Measurements from ENCODE around the gene DRC3. TPM values are rescaled to one million over a fixed set of nuclear protein-coding genes. Genes with fewer than 3 reads are reported as not detected.

DRC3 gene
- total RNA-seq, 1 experiment from 2014 or later: 2.3 TPM

DNA sequence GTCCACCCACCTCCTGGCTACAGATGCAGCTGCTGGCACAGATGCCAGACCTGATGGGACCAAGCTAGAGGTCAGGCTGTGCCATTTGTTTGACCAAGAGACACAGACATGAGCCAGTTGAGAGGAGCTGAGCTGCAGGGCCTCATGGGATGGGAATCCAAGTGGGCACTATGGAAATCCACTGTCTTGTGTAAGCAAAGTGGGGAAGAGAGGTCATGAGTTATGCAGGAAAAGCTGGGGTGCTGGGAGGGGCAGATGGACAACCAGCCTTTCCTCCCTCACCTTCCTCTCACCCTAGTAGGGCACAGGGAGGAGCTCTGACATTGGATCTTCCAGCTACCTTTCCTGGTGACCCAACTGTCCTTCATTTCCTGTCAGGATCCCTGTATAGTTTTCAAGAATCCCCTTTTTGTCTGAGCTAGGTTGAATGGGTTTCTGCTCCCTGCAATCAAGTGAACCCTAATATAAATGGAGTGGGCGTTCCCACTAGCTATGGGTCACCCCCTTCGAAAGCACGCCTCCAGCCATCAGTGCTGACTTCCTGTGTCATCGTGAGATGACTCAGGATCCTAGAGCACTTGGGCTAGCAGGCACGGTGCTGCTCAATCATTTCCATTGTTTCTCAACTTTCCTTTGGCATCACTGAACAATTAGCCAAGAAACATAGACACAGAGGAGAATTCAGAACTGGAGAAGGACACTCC, 52.7 kb downstream of the DRC3 start:
- intact Hi-C loops (cut with micrococcal nuclease): loop anchor here (1.0 kb wide), 1 partner anchor 53 kb away; the partner anchor contains the start of genes DRC3 and TOM1L2
- Mint-ChIP-seq H3K27ac (ENCODE audit: low read depth, unreplicated experiment) (no peak overlapping the region), H3K36me3 (ENCODE audit: insufficient read depth, unreplicated experiment) (peaks cover 4% of the 10 kb centered on the region), H3K4me1 (ENCODE audit: insufficient read depth, unreplicated experiment) (peaks cover 15% of the 10 kb centered on the region), H3K4me3 (ENCODE audit: unreplicated experiment) (no peak overlapping the region), H3K9me3 (ENCODE audit: unreplicated experiment) (no peaks in the 10 kb centered on the region), H3K27me3 (ENCODE audit: insufficient read depth, unreplicated experiment) (no peaks in the 10 kb centered on the region)
- TF ChIP-seq CTCF (IDR thresholded peaks at IDR 0.05; ENCODE audit: unreplicated experiment): no peak
- ChIA-PET POLR2A (interaction anchor here (0.7 to 2.8 kb wide), 6 partner anchors 13 to 180 kb away, joined by 3 to 11 read pairs (median 6); partner anchors contain the start of genes ATPAF2, DRC3 and TOM1L2), CTCF (interaction anchor here (0.6 to 2.4 kb wide), 5 partner anchors 8 to 362 kb away, joined by 3 to 8 read pairs (median 4); partner anchors contain the start of gene DRC3)
- DNase-seq (ENCODE audit: unreplicated experiment): peak; percentile 87
- no TSS peak for BruUV-seq (replicated peaks)

DNA sequence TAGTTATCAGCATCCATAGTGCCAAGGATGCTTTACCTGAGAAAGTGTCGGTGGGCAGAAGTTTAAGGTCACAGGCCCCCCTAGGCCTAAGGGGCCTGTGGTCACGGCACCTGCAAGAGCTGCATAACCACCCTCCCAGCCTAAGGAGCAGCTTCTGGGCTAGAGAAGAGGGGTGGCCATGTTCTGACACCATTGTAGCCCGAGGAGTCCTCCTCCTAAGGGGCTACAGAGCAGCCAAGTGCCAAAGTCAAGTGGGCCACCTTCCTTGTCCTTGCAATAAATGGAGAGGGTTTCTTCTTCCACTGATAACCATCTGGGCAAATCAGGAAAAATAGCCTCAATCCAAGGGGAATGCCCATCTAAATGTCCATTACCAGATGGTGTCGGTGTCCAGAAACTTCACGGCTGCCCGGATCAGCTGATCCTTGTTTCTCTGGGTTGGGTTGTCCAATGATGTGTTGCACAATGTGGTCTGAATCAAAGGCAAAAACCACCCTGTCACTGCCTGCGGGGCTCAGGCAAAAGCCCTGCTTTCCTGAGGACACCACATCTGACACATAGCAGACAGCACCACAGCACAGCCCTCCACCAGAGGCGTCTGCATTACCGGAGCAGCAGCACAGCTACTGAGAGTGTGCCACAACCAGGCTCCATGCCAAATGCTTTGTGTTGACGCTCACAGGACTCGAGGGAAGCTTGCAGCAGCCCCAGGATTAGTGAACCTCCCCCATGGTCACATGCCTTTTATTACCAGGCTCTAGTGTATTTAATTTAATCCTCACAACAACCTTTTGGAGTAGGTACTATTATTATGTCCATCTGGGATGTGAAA, 53.5 kb downstream of the DRC3 start:
- POLR2A ChIA-PET: interaction anchor here (0.6 to 2.8 kb wide), 7 partner anchors 12 to 208 kb away, joined by 3 to 11 read pairs (median 5); partner anchors contain the start of genes ATPAF2, DRC3 and TOM1L2
- H3K27ac Mint-ChIP-seq (ENCODE audit: low read depth, unreplicated experiment): peak overlapping the region; percentile 46
- peak overlapping the region; percentile 26 for H3K4me3 Mint-ChIP-seq (ENCODE audit: unreplicated experiment)

DNA sequence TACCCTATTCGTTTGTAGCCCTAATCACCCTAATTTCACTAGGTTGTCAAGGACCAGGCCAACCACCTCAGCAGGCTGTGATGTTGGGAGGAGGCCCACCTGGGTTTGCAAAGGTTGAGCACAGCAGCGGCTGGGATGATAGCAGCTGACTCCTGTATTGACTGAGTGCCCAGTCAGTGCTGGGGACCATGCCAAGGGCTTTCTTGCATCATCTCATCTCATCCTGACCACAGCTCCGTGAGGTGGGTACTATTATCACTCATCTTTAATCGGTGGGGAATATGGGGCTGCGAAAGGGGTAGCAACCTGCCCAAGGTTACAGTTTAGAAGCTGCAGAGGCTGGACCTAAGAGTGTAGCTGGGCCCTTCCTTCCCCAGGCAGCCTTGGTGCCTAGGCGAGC, 54.6 kb downstream of the DRC3 start:
- intact Hi-C loops (cut with micrococcal nuclease): no loop called here
- ChIA-PET POLR2A (interaction anchor here (0.6 to 2.8 kb wide), 3 partner anchors 26 to 113 kb away, joined by 3 to 11 read pairs (median 4); partner anchors contain the start of genes DRC3 and TOM1L2), CTCF (interaction anchor here (0.6 to 1.9 kb wide), 4 partner anchors 11 to 136 kb away, joined by 3 to 8 read pairs (median 4); partner anchors contain the start of genes DRC3 and TOM1L2)
- Mint-ChIP-seq H3K36me3 (ENCODE audit: insufficient read depth, unreplicated experiment) (no peaks in the 10 kb centered on the region), H3K9me3 (ENCODE audit: unreplicated experiment) (no peaks in the 10 kb centered on the region), H3K27me3 (ENCODE audit: insufficient read depth, unreplicated experiment) (no peaks in the 10 kb centered on the region), H3K27ac (ENCODE audit: low read depth, unreplicated experiment) (no peak overlapping the region), H3K4me3 (ENCODE audit: unreplicated experiment) (no peak overlapping the region), H3K4me1 (ENCODE audit: insufficient read depth, unreplicated experiment) (peaks cover 15% of the 10 kb centered on the region)
- no TSS peak for BruUV-seq (replicated peaks)
- peak; percentile 43 for DNase-seq (ENCODE audit: unreplicated experiment)
- no peak for TF ChIP-seq CTCF (IDR thresholded peaks at IDR 0.05; ENCODE audit: unreplicated experiment)

More for the DNA sequence above, 53.5 kb downstream of the DRC3 start:
- Mint-ChIP-seq H3K36me3 (ENCODE audit: insufficient read depth, unreplicated experiment) (peaks cover 4% of the 10 kb centered on the region), H3K4me1 (ENCODE audit: insufficient read depth, unreplicated experiment) (peaks cover 15% of the 10 kb centered on the region), H3K27me3 (ENCODE audit: insufficient read depth, unreplicated experiment) (no peaks in the 10 kb centered on the region), H3K9me3 (ENCODE audit: unreplicated experiment) (no peaks in the 10 kb centered on the region)
- no TSS peak for BruUV-seq (replicated peaks)
- TF ChIP-seq CTCF (IDR thresholded peaks at IDR 0.05; ENCODE audit: unreplicated experiment): no peak
- CTCF ChIA-PET: interaction anchor here (0.6 to 2.4 kb wide), 4 partner anchors 135 to 219 kb away, joined by 4 to 8 read pairs (median 6); no protein-coding TSS in a partner anchor
- peak; percentile 88 for DNase-seq (ENCODE audit: unreplicated experiment)
- intact Hi-C loops (cut with micrococcal nuclease): loop anchor here (1.0 kb wide), 1 partner anchor 54 kb away; the partner anchor contains the start of genes DRC3 and TOM1L2

Data from MCF 10A (cell line).